Stimulated activated CD4-positive, alpha-beta T cell treated with anti-CD3 and anti-CD28 coated beads, TNF-alpha, amount 100 ng/mL, for 24 hours (primary cell): ENCODE data around the gene CCDC171.
"Not testable (repeated sequence)": the region's sequence is repeated elsewhere in the genome, so short reads cannot be mapped to it uniquely, and the experiment has no call there.

Experiments
- DNase-seq, 3 experiments: peaks; one replicate each; pipeline ENCODE4 v3.0.0-alpha.2; 2020; ENCODE audit warnings: low read depth in 3 of 3

The CCDC171 gene

GRCh38 chr9:15553528-15553898 lies 670 bp downstream of the CCDC171 start:
- no peak for DNase-seq

- no peak for DNase-seq
These were observed 17.9 kb downstream of the CCDC171 start for GRCh38 chr9:15570769-15571168.

GRCh38 chr9:15572200-15572770 lies 19.4 kb downstream of the CCDC171 start:
- no peak for DNase-seq

GRCh38 chr9:15576350-15577050 lies 23.7 kb downstream of the CCDC171 start:
- no peak for DNase-seq

GRCh38 chr9:15578714-15579113 lies 25.9 kb downstream of the CCDC171 start:
- no peak for DNase-seq

GRCh38 chr9:15584379-15584778 lies 31.5 kb downstream of the CCDC171 start:
- DNase-seq = no peak

- no peak for DNase-seq
These were observed 39.5 kb downstream of the CCDC171 start for GRCh38 chr9:15592317-15592716.

- not testable (repeated sequence) for DNase-seq
These were observed 40.1 kb downstream of the CCDC171 start for GRCh38 chr9:15592940-15593339.

GRCh38 chr9:15600666-15601330 lies 48.0 kb downstream of the CCDC171 start:
- not testable (repeated sequence) for DNase-seq

- DNase-seq = peak in 1 of 3 experiments; percentile 17
These were observed 54.0 kb downstream of the CCDC171 start for GRCh38 chr9:15606643-15607472.

GRCh38 chr9:15612962-15613361 lies 60.1 kb downstream of the CCDC171 start:
- no peak for DNase-seq

- no peak for DNase-seq
These were observed 64.9 kb downstream of the CCDC171 start for GRCh38 chr9:15617782-15618181.

- DNase-seq = no peak
These were observed 65.9 kb downstream of the CCDC171 start for GRCh38 chr9:15618540-15619331.

- no peak for DNase-seq
These were observed 69.6 kb downstream of the CCDC171 start for GRCh38 chr9:15622318-15622971.

GRCh38 chr9:15635752-15636151 lies 82.9 kb downstream of the CCDC171 start:
- DNase-seq = no peak

- DNase-seq = no peak
These were observed 87.3 kb downstream of the CCDC171 start for GRCh38 chr9:15640121-15640520.

GRCh38 chr9:15641291-15641690 lies 88.4 kb downstream of the CCDC171 start:
- DNase-seq = no peak

- no peak for DNase-seq
These were observed 89.6 kb downstream of the CCDC171 start for GRCh38 chr9:15642369-15642962.

GRCh38 chr9:15670246-15670645 lies 117.4 kb downstream of the CCDC171 start:
- no peak for DNase-seq

GRCh38 chr9:15670894-15671293 lies 118.1 kb downstream of the CCDC171 start:
- no peak for DNase-seq

GRCh38 chr9:15693701-15694100 lies 140.9 kb downstream of the CCDC171 start:
- no peak for DNase-seq
